ELR (cell line): ENCODE data around the gene BOK.

Experiments used
- DNase-seq: peaks from one replicate; pipeline ENCODE4 v3.0.0-alpha.2; 2015; ENCODE audit warnings: low read depth

Gene BOK

GRCh38 chr2:241538838-241539615 lies 19.5 kb upstream of the BOK start:
- no peak for DNase-seq

GRCh38 chr2:241539616-241540374 lies 18.8 kb upstream of the BOK start:
- DNase-seq: no peak

- DNase-seq: peak; percentile 30
Observed at GRCh38 chr2:241540401-241540770, 18.2 kb upstream of the BOK start.

- peak; percentile 73 for DNase-seq
Observed at GRCh38 chr2:241540771-241541561, 17.6 kb upstream of the BOK start.

GRCh38 chr2:241541564-241542277 lies 16.8 kb upstream of the BOK start:
- DNase-seq: no peak

GRCh38 chr2:241542278-241542605 lies 16.3 kb upstream of the BOK start:
- DNase-seq: no peak

- peak; percentile 85 for DNase-seq
Observed at GRCh38 chr2:241545106-241545505, 13.4 kb upstream of the BOK start.

GRCh38 chr2:241545523-241546473 lies 12.7 kb upstream of the BOK start:
- DNase-seq: no peak

GRCh38 chr2:241546771-241547498 lies 11.6 kb upstream of the BOK start:
- DNase-seq: peak; percentile 95

GRCh38 chr2:241547781-241548450 lies 10.6 kb upstream of the BOK start:
- peak; percentile 17 for DNase-seq

- no peak for DNase-seq
Observed at GRCh38 chr2:241548451-241548835, 10.1 kb upstream of the BOK start.

- DNase-seq: no peak
Observed at GRCh38 chr2:241550616-241551580, 7.6 kb upstream of the BOK start.

- DNase-seq: no peak
Observed at GRCh38 chr2:241551599-241551997, 6.9 kb upstream of the BOK start.

GRCh38 chr2:241551998-241552737 lies 6.4 kb upstream of the BOK start:
- no peak for DNase-seq

GRCh38 chr2:241553512-241553830 lies 5.1 kb upstream of the BOK start:
- DNase-seq: no peak

- DNase-seq: no peak
Observed at GRCh38 chr2:241553981-241554380, 4.6 kb upstream of the BOK start.

GRCh38 chr2:241554610-241555322 lies 3.8 kb upstream of the BOK start:
- no peak for DNase-seq
